Dermis microvascular lymphatic vessel endothelial cell (primary cell): ENCODE results near the gene METTL1. TPM values are rescaled to one million over a fixed set of nuclear protein-coding genes. Genes with fewer than 3 reads are reported as not detected.

Experiments
- DNase-seq, 2 donors: peaks; one replicate each; pipeline versions ENCODE4 v3.0.0 to v3.0.0-alpha.2; 2010; ENCODE audit warnings: low read depth in 2 of 2
- total RNA-seq: library from RNA; depleted of rRNA; stranded (reverse); fragments of >200 nt; gene quantifications from 2 replicates; pipeline ENCODE4 v1.2.1, GENCODE V29; 2014

Gene METTL1
- total RNA-seq, 1 donor from 2014 or later = 2.4 TPM

GRCh38 chr12:57769594-57769993 lies 2.3 kb downstream of the METTL1 start:
- DNase-seq = no peak

GRCh38 chr12:57767876-57768275 lies 4.0 kb downstream of the METTL1 start:
- no peak for DNase-seq

DNA sequence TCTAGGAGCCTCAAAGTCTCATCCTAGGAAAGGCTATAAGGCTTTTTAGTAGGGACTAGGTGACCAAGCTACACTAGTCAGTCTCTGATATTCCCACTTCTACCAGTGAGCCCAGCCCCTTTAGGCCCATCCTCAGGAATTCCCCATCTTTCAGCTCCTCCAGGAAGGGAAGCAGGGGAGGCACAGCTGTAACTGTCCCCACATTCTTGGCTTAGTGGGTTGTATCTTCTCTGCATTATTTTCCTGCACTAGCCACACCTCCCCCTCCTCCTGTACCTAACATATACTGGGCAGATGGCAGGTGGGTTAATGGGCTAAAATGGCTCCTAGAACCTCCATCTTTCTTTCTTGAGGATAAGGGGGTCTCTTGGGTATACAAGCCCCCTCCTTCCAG lies 4.6 kb downstream of the METTL1 start:
- no peak for DNase-seq

DNA sequence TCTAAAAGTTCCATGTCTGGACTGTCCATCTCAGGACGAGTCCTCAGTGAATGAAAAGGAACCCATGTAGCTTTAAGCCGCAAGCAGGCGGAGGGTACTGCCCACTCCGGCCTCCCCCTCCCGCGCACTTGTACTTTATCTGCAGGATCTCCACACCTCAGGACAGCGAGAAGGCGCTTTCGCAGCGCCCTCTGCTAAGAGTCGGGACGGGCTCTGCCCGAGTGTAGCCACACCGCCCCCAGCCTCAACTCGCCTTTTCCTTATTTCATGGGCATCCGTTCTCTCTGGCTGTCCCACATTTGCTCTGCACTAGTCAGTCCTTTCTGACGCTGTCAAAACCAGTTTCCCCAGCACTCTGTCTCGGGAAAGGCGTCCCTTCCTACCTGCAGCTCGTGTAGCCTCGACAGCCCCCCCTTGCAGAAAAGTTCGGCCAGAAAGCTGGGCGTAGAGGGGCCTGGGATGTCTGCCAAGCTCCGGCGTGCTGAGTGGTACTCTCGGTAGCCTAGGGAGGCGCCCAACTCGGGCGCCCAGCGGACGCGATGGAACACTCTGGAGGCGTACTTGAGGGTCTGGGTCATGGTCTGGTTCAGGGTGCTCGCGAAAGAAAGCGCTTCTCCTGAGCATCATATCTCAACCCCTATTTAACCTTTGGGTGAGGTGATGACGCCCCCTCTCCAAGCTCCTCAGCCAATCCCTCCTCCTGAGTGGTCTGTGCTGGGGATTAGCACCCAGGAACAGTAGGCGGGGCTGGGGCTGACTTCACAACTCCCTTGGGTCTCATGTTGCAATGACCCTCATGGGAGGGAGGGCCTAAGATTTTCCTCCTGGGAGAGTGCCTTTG lies 5.2 kb downstream of the METTL1 start, which contains the start of gene CYP27B1:
Gene CYP27B1 (minus strand): TSS at position 615 of the 841 bp plus-strand sequence. CDS start 37 bp downstream, at position 578.
- no peak for DNase-seq

DNA sequence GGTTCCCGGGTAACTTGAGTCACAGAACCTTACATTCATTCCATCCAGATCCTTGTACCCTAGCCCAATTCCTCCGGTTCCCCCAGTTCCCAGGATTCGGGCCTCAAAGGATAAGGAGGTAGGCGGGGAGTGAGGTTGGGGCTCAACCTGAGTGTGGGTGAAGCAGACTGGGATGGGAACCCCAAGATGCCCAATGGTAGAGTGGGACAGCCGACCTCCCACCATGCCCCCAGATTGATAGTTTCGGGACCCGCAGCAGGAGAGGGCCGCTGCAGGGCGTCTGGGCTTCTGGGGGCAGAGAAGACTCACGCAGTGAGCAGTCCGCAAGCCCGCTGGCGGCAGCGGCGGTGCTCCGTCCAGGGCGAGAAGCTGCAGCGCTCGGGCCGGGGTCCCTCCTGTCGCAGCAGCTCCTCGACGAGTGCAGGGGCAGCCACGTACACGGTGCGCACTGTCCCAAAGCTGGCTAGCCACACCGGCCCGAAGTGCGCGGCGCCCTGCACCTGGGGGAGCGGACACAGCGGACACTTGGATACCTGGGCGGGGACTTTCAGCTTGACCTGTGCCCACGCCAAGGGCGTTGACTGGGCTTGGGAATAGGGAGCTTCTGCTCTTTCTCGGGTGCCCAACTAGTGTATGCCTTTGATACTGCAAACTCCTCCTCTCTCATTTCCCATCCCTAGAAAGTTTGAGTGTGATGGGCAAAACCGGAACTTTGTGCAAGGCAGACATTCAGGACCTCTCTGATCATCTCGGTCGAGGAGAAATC lies 6.0 kb downstream of the METTL1 start:
- no peak for DNase-seq

DNA sequence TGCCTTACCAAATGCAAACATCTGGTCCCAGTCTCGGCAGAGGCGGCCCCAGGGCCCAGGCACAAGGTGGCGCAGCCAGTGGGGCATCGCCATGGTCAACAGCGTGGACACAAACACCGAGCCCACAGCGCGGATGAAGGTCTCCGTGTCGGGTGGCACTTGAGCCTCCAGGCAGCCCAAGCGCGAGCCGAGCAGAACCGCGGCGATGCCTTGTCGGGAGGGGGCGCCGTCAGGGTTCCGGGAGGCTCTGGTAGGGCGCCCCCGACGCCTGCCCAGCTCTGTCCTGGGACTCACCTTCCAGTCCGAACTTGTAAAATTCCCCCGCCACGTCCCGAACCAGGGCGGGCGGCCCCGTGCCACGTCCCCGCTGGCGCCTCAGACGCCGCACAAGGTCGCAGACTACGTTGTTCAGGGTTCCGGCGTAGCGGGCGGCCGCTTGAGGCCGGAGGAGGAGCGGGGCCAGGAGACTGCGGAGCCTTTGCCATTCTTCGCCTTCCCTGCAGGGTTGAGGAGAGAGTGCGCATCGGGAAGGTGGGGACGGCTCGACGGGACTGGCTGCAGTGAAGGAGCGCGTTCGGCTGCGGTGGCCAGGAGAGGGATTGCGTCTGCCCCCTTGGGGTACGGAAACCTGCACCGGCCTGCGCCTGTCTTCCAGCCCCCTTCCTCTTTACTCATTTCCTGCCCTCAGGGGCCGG lies 6.8 kb downstream of the METTL1 start:
- DNase-seq = peak in 1 of 2 donors; percentile 42

GRCh38 chr12:57764662-57765002 lies 7.3 kb downstream of the METTL1 start:
- no peak for DNase-seq

- no peak for DNase-seq
Measured at GRCh38 chr12:57763881-57764661, 7.8 kb downstream of the METTL1 start.

DNA sequence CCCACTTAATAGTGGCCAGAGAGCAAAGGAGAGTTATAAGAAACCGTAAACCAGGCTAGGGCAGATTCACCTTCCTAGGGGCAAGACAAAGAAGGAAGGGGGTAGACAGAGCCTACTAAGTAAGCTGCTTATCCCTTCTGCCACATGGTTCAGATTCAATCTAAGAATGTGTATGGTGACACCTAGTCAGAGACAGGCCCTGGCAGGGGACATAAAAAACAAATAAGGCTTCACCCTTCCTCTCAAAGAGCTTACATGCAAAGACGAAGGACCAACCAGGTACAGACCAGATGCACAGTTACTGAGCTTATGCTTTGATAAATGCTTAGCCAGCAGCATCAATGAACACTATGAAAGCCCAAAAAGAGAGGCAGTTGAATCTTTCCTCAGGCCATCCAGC lies 9.4 kb downstream of the METTL1 start:
- DNase-seq = no peak

DNA sequence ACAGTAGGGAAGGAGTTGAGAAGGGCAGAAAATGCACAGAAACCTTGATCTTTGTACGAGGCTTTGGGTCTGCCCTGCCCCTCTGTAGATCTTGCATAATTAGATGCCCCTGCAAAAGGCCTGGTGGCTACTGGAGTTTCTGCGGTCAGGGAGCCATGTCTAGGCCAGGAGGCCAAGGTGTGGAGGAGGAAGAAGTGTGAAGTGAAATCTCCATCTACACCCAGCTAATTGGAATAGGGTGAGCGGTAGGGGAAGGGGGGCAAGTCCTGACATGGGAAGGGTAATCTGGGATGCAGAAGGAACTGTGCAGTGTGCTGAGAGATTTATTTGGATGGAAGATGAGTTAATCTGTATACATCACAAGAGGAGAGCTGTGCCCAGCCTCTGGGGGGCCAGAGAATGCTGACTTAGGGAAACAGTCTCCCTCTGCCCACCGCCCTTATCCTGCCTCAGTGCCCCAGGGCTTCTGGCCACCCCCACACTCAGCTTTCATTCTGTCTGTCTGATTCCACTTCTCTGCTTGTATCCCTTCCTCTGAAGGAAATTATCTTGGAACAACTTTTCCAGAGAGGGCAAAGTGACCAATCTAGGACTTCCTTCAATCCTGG lies 10.4 kb downstream of the METTL1 start:
- DNase-seq = no peak

DNA sequence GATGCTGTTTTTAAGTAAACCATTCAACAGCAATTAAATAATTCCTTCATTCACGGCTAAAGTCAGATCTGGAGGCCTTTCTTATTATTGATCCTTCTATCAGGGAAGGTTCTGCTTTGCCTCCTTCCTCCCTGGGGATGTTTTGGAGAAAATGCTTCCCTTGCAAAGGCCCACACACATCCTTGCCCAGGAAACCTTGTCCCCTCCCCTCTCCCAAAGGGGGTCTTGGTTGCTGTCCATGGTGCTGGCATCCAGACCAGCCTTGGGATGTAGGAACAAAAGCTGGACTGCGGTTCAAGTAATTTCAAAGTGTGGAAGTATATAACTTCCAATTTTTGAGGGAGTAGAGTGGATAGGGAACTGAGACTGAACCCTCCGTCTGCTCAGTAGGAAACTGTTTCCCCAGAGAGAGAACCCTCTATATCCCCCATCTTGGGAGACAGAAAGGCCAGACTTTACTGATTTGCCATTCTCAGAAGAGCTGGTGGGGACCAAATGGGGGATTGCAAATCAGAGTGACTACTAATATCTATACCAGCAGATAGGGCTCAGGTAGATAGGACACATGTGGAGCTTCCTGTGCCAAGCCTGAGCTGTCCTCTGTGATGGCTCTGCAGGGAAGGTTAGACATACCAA lies 11.4 kb downstream of the METTL1 start:
- DNase-seq = no peak

- DNase-seq = peak in 1 of 2 donors; percentile 45
Measured at GRCh38 chr12:57759360-57759980, 12.4 kb downstream of the METTL1 start.

- no peak for DNase-seq
Measured at GRCh38 chr12:57758552-57759359, 13.1 kb downstream of the METTL1 start.

GRCh38 chr12:57757771-57758170 lies 14.1 kb downstream of the METTL1 start:
- DNase-seq = no peak

- peak in 1 of 2 donors; percentile 45 for DNase-seq
Measured at GRCh38 chr12:57756406-57757341, 15.2 kb downstream of the METTL1 start.

DNA sequence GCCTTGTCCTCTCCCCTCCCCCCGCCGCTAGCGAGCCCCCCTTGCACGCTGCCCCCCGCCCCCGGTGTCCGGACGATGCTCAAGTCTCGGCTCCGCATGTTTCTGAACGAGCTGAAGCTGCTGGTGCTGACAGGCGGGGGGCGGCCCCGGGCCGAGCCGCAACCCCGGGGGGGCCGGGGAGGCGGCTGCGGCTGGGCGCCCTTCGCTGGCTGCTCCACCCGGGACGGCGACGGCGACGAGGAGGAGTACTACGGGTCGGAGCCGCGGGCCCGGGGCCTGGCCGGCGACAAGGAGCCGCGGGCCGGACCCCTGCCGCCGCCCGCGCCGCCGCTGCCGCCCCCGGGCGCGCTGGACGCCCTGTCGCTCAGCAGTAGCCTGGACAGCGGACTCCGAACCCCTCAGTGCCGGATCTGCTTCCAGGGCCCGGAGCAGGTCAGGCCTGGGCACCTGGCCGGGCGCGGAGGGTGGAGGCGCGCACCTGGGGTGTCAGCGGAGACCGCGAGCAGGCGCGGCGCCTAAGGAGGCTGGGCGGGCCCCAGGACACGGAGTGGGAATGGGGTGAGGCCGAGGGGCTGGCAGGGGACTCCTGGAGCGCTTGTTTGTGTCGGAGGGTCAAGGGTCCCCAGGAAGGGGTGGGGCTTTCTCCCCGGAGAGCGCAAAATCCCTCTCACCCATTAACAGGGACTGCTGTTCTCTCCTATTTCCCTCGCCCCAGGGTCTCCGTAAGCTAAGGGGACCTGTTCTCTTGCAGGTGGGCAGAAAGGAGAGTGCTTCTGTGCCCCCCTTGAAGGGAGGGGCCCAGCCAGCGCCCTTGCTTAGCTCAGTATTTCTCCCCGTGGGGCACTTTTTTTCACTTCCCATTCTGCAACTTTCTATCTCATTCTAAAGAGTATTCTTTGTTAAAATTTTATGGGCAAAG lies 16.2 kb downstream of the METTL1 start:
- no peak for DNase-seq

DNA sequence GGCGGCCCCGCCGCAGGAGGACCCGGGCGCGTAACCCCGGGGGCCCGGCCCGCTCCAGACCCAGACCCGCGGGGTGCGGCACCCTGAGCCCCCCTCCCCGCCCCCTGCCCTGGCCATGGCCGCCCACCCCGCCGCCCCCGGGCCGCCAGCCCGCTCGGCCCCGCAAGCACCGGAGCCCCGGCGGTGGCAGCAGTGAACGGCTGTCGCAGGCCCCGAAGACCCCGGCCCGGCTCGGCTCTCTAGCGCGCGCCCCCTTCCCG lies 16.8 kb downstream of the METTL1 start:
- no peak for DNase-seq
